ENCODE results near the gene DHDDS. TPM values are rescaled to one million over a fixed set of nuclear protein-coding genes. Genes with fewer than 3 reads are reported as not detected.

DHDDS gene
- total and polyA plus RNA-seq, 2 of the 13 experiments (the other 11 are each of a cell fraction or from before 2014, with no cell fraction given), result 18.9 to 28.3 TPM

GRCh38 chr1:26431979-26432695, at the start of gene DHDDS (continued):
- 0 out of 2 replicates have a peak, but pooled peaks have one; percentile 64 for TF ChIP-seq CAMTA2 (CRISPR knock-in tag; IDR thresholded peaks at IDR 0.05; ENCODE audit: borderline replicate concordance)
- peak; percentile 96 for TF ChIP-seq SPEN (CRISPR knock-in tag; IDR thresholded peaks at IDR 0.05; ENCODE audit: low read depth)
- TF ChIP-seq FOXO1 (CRISPR knock-in tag; IDR thresholded peaks at IDR 0.05), result peak; percentile 64; the same call in 1 of the 2 replicates
- TF ChIP-seq ZNF451 (CRISPR knock-in tag; IDR thresholded peaks at IDR 0.05), result peak; percentile 92
- peak; percentile 72 for TF ChIP-seq YY1 (IDR thresholded peaks at IDR 0.05; ENCODE audit: insufficient read depth, insufficient replicate concordance, low read depth, low read length)
- no peak for TF ChIP-seq ATF5 (CRISPR knock-in tag; IDR thresholded peaks at IDR 0.05; ENCODE audit: low read depth)
- TF ChIP-seq ZNF124 (CRISPR knock-in tag; IDR thresholded peaks at IDR 0.05), result peak; percentile 85
- no peak for TF ChIP-seq DDIT3 (CRISPR knock-in tag; IDR thresholded peaks at IDR 0.05)
- peak; percentile 99 for TF ChIP-seq ATF1 (CRISPR knock-in tag; IDR thresholded peaks at IDR 0.05)
- peak; percentile 97 for TF ChIP-seq HDAC1 (CRISPR knock-in tag; IDR thresholded peaks at IDR 0.05)
- peak; percentile 86; the same call in 1 of the 2 replicates for TF ChIP-seq ZNF83 (CRISPR knock-in tag; IDR thresholded peaks at IDR 0.05; ENCODE audit: borderline replicate concordance)
- TF ChIP-seq ZFYVE20 (CRISPR knock-in tag; IDR thresholded peaks at IDR 0.05; ENCODE audit: borderline replicate concordance, low read depth), result peak; percentile 85; the same call in 1 of the 2 replicates
- TF ChIP-seq ZMAT5 (CRISPR knock-in tag; IDR thresholded peaks at IDR 0.05; ENCODE audit: borderline replicate concordance, low read depth), result no peak
- no peak for TF ChIP-seq PCBP2 (optimal IDR thresholded peaks at IDR 0.05; ENCODE audit: low read depth, low read length, poor library complexity, severe bottlenecking)
- peak; percentile 83 for TF ChIP-seq KDM3A (CRISPR knock-in tag; IDR thresholded peaks at IDR 0.05; ENCODE audit: low read depth)
- TF ChIP-seq ATAD3A (CRISPR knock-in tag; IDR thresholded peaks at IDR 0.05), result no peak
- no peak for TF ChIP-seq SIX1 (CRISPR knock-in tag; IDR thresholded peaks at IDR 0.05; ENCODE audit: borderline replicate concordance)
- no peak for TF ChIP-seq ZNF615 (CRISPR knock-in tag; IDR thresholded peaks at IDR 0.05; ENCODE audit: borderline replicate concordance)
- TF ChIP-seq MBD4 (IDR thresholded peaks at IDR 0.05; ENCODE audit: borderline replicate concordance, low read length), result no peak
- TF ChIP-seq ZNF251 (CRISPR knock-in tag; IDR thresholded peaks at IDR 0.05), result peak; percentile 1; the same call in 1 of the 2 replicates
- TF ChIP-seq ZNF784 (CRISPR knock-in tag; IDR thresholded peaks at IDR 0.05; ENCODE audit: borderline replicate concordance), result peak; percentile 99
- TF ChIP-seq CENPBD1 (CRISPR knock-in tag; IDR thresholded peaks at IDR 0.05; ENCODE audit: borderline replicate concordance, low read depth), result no peak
- peak; percentile 93; the same call in 1 of the 2 replicates for TF ChIP-seq NKX3-1 (CRISPR knock-in tag; IDR thresholded peaks at IDR 0.05)
- peak; percentile 56; the same call in 1 of the 2 replicates for TF ChIP-seq LBX2 (CRISPR knock-in tag; IDR thresholded peaks at IDR 0.05; ENCODE audit: borderline replicate concordance)
- peak; percentile 96; the same call in 1 of the 2 replicates for TF ChIP-seq POGZ (CRISPR knock-in tag; IDR thresholded peaks at IDR 0.05)
- TF ChIP-seq ZNF563 (CRISPR knock-in tag; IDR thresholded peaks at IDR 0.05), result peak; percentile 96
- TF ChIP-seq CREM (IDR thresholded peaks at IDR 0.05), result peak; percentile 99
- TF ChIP-seq CREM (CRISPR knock-in tag; IDR thresholded peaks at IDR 0.05), result peak; percentile 95
